Astrocyte (in vitro differentiated cells and primary cell): ENCODE results near the gene KHK. TPM values are rescaled to one million over a fixed set of nuclear protein-coding genes. Genes with fewer than 3 reads are reported as not detected.
A peak's percentile ranks its signal among the peaks of the same experiment; 100 is the strongest.

Source experiments
- DNase-seq: peaks from one replicate; pipeline ENCODE4 v3.0.0-alpha.2; 2010; ENCODE audit warnings: low read depth
- FAIRE-seq: peaks from 2 replicates; lab custom pipeline; 2011; peaks lifted over from hg19 to GRCh38; lab: Jason Lieb, UNC
- H2AFZ ChIP-seq: 2 replicates; pipeline ENCODE4 v1.6.0; 2012; ENCODE audit warnings: low read depth, low read length, inconsistent platforms
- H3K27ac ChIP-seq: 2 replicates; pipeline ENCODE4 v1.5.1; 2011; ENCODE audit warnings: low read depth, low read length, inconsistent platforms
- H3K27me3 ChIP-seq: 2 replicates; pipeline ENCODE4 v1.6.0; 2011; ENCODE audit warnings: low read length, inconsistent platforms; ENCODE audit not compliant: insufficient read depth
- H3K36me3 ChIP-seq: 2 replicates; pipeline ENCODE4 v1.5.1; 2011; ENCODE audit warnings: low read length, inconsistent platforms; ENCODE audit not compliant: insufficient read depth
- H3K4me1 ChIP-seq: 2 replicates; pipeline ENCODE4 v1.5.1; 2011; ENCODE audit warnings: low read length, inconsistent platforms; ENCODE audit not compliant: insufficient read depth
- H3K4me2 ChIP-seq: 2 replicates; pipeline ENCODE4 v1.6.0; 2012; ENCODE audit warnings: low read length, inconsistent platforms
- H3K4me3 ChIP-seq: 2 replicates; pipeline ENCODE4 v1.5.1; 2011; ENCODE audit warnings: low read depth, mild to moderate bottlenecking, low read length, inconsistent platforms; ENCODE audit not compliant: insufficient read depth
- H3K79me2 ChIP-seq: 2 replicates; pipeline ENCODE4 v1.6.0; 2012; ENCODE audit warnings: mild to moderate bottlenecking, low read length, inconsistent platforms; ENCODE audit not compliant: insufficient read depth
- H3K9ac ChIP-seq: 2 replicates; pipeline ENCODE4 v1.6.0; 2012; ENCODE audit warnings: mild to moderate bottlenecking, low read length, inconsistent platforms
- H3K9me3 ChIP-seq: 2 replicates; pipeline ENCODE4 v1.5.1; 2012; ENCODE audit warnings: low read depth, mild to moderate bottlenecking, low read length, inconsistent platforms; ENCODE audit not compliant: insufficient read depth
- H4K20me1 ChIP-seq: 2 replicates; pipeline ENCODE4 v1.6.0; 2012; ENCODE audit warnings: low read length, inconsistent platforms; ENCODE audit not compliant: insufficient read depth
- H3K27ac Mint-ChIP-seq: one replicate; pipeline ENCODE4 v1.8.0; 2021; ENCODE audit warnings: mild to moderate bottlenecking, mixed read lengths; ENCODE audit not compliant: unreplicated experiment
- H3K27me3 Mint-ChIP-seq: one replicate; pipeline ENCODE4 v1.8.0; 2021; ENCODE audit warnings: low read depth, mixed read lengths; ENCODE audit not compliant: unreplicated experiment
- H3K36me3 Mint-ChIP-seq: one replicate; pipeline ENCODE4 v1.8.0; 2021; ENCODE audit warnings: low read depth, mixed read lengths; ENCODE audit not compliant: unreplicated experiment
- H3K4me1 Mint-ChIP-seq: one replicate; pipeline ENCODE4 v1.8.0; 2021; ENCODE audit warnings: low read depth, mixed read lengths; ENCODE audit not compliant: unreplicated experiment
- H3K4me3 Mint-ChIP-seq: one replicate; pipeline ENCODE4 v1.8.0; 2021; ENCODE audit warnings: mild to moderate bottlenecking, moderate library complexity, mixed read lengths; ENCODE audit not compliant: unreplicated experiment
- H3K9me3 Mint-ChIP-seq: one replicate; pipeline ENCODE4 v1.8.0; 2021; ENCODE audit warnings: mild to moderate bottlenecking, mixed read lengths; ENCODE audit not compliant: unreplicated experiment
- CTCF ChIP-seq: IDR thresholded peaks from 2 replicates; pipeline ENCODE4 v1.5.1; 2011; ENCODE audit warnings: low read depth, mild to moderate bottlenecking, inconsistent platforms, low read length, moderate library complexity; ENCODE audit not compliant: insufficient read depth
- EZH2 ChIP-seq: IDR thresholded peaks from 2 replicates; pipeline ENCODE4 v1.6.1; 2012; ENCODE audit warnings: mild to moderate bottlenecking, low read length, inconsistent platforms; ENCODE audit not compliant: insufficient read depth
- total RNA-seq: library from RNA; stranded (reverse); gene quantifications from 2 replicates; pipeline ENCODE4 v1.2.1, GENCODE V29; 2021

The KHK gene
- total RNA-seq, 1 donor from 2014 or later: 0.95 TPM

GRCh38 chr2:27122791-27123190 lies 36.2 kb downstream of the KHK start:
- no peaks in the 10 kb centered on the region for H4K20me1 ChIP-seq
- H3K9me3 Mint-ChIP-seq: peaks cover 6% of the 10 kb centered on the region
- H3K4me2 ChIP-seq: no peak overlapping the region

GRCh38 chr2:27123302-27124150 lies 37.0 kb downstream of the KHK start, which contains the start of gene ABHD1:
ABHD1 (plus strand) TSS chr2:27123815; CDS start chr2:27123949, 134 bp downstream.
- Histone ChIP-seq H3K4me1 (peaks cover 8% of the 10 kb centered on the region), H4K20me1 (no peaks in the 10 kb centered on the region), H3K79me2 (no peaks in the 10 kb centered on the region), H3K9me3 (peaks cover 2% of the 10 kb centered on the region), H3K4me3 (peak within 1 kb of the TSS; percentile 62), H3K27ac (no peak within 1 kb of the TSS), H3K27me3 (peaks cover 32% of the 10 kb centered on the region), H2AFZ (peak within 1 kb of the TSS; percentile 86), H3K36me3 (no peaks in the 10 kb centered on the region), H3K4me2 (peak within 1 kb of the TSS; percentile 84), H3K9ac (peak within 1 kb of the TSS; percentile 48)
- peaks cover 6% of the 10 kb centered on the region for H3K9me3 Mint-ChIP-seq
- no peak within 1 kb of the TSS for H3K27ac Mint-ChIP-seq
- TF ChIP-seq EZH2: no peak
- no peak for TF ChIP-seq CTCF
- FAIRE-seq (no peak), DNase-seq (no peak)
- H3K36me3 Mint-ChIP-seq: peaks cover 6% of the 10 kb centered on the region
- H3K4me3 Mint-ChIP-seq: peak within 1 kb of the TSS; percentile 84
- peaks cover 54% of the 10 kb centered on the region for H3K27me3 Mint-ChIP-seq
- no peaks in the 10 kb centered on the region for H3K4me1 Mint-ChIP-seq

More at GRCh38 chr2:27122791-27123190, 36.2 kb downstream of the KHK start:
- H3K4me3 Mint-ChIP-seq: peak overlapping the region; percentile 84
- Histone ChIP-seq H3K27me3 (peaks cover 39% of the 10 kb centered on the region), H3K36me3 (no peaks in the 10 kb centered on the region), H3K4me1 (peaks cover 10% of the 10 kb centered on the region), H2AFZ (no peak overlapping the region), H3K9ac (no peak overlapping the region), H3K9me3 (peaks cover 2% of the 10 kb centered on the region), H3K79me2 (no peaks in the 10 kb centered on the region), H3K27ac (no peak overlapping the region), H3K4me3 (no peak overlapping the region)
- H3K27ac Mint-ChIP-seq: no peak overlapping the region
- DNase-seq: no peak
- FAIRE-seq: no peak
- peaks cover 60% of the 10 kb centered on the region for H3K27me3 Mint-ChIP-seq
- TF ChIP-seq EZH2 (no peak), CTCF (no peak)
- H3K36me3 Mint-ChIP-seq: peaks cover 6% of the 10 kb centered on the region
- no peaks in the 10 kb centered on the region for H3K4me1 Mint-ChIP-seq

GRCh38 chr2:27125104-27125503 lies 38.5 kb downstream of the KHK start:
- H3K27ac ChIP-seq: no peak overlapping the region
- H3K4me1 ChIP-seq: no peaks in the 10 kb centered on the region
- H3K4me3 Mint-ChIP-seq: no peak overlapping the region
- no peaks in the 10 kb centered on the region for H3K9me3 ChIP-seq
- no peak overlapping the region for H3K4me2 ChIP-seq
- H4K20me1 ChIP-seq: peaks cover 6% of the 10 kb centered on the region
- no peaks in the 10 kb centered on the region for H3K79me2 ChIP-seq
- H3K27ac Mint-ChIP-seq: no peak overlapping the region
- no peak overlapping the region for H3K9ac ChIP-seq
- H3K36me3 ChIP-seq: no peaks in the 10 kb centered on the region
- no peak overlapping the region for H2AFZ ChIP-seq
- TF ChIP-seq EZH2: no peak
- peaks cover 3% of the 10 kb centered on the region for H3K9me3 Mint-ChIP-seq
- H3K4me3 ChIP-seq: no peak overlapping the region
- H3K36me3 Mint-ChIP-seq: peaks cover 4% of the 10 kb centered on the region
- no peaks in the 10 kb centered on the region for H3K4me1 Mint-ChIP-seq
- peaks cover 23% of the 10 kb centered on the region for H3K27me3 ChIP-seq
- FAIRE-seq (no peak), DNase-seq (no peak)
- H3K27me3 Mint-ChIP-seq: peaks cover 43% of the 10 kb centered on the region
